Measurements from ENCODE around the gene SH2D2A. TPM values are rescaled to one million over a fixed set of nuclear protein-coding genes. Genes with fewer than 3 reads are reported as not detected.

The SH2D2A gene
- total and polyA plus RNA-seq, 8 donors, result 0.36 to 4.4 (median 0.69) TPM

- intact Hi-C loops (cut with DNase I), result no loop called here
- DNase-seq (no peak), ATAC-seq (no peak)
- no peak for TF ChIP-seq CTCF (IDR thresholded peaks at IDR 0.05)
- no peak overlapping the region for H3K4me3 ChIP-seq
- H3K9me3 ChIP-seq, result no peaks in the 10 kb centered on the region
- no peak overlapping the region for H3K27ac ChIP-seq
- H3K27me3 ChIP-seq, result peaks cover 0 to 29% of the 10 kb centered on the region in 2 donors
- peaks cover 10 to 28% of the 10 kb centered on the region in 2 donors for H3K4me1 ChIP-seq
- no peaks in the 10 kb centered on the region for H3K36me3 ChIP-seq
These were observed 4.2 kb downstream of the SH2D2A start for GRCh38 chr1:156812293-156812990.

- H3K27me3 ChIP-seq, result peaks cover 0 to 29% of the 10 kb centered on the region in 2 donors
- TF ChIP-seq CTCF (IDR thresholded peaks at IDR 0.05), result no peak
- DNase-seq, result no peak
- no peak overlapping the region for H3K27ac ChIP-seq
- H3K36me3 ChIP-seq, result no peaks in the 10 kb centered on the region
- ATAC-seq, result no peak
- H3K4me3 ChIP-seq, result no peak overlapping the region
- H3K9me3 ChIP-seq, result no peaks in the 10 kb centered on the region
- intact Hi-C loops (cut with DNase I), result no loop called here
- H3K4me1 ChIP-seq, result peaks cover 10 to 28% of the 10 kb centered on the region in 2 donors
These were observed 5.5 kb downstream of the SH2D2A start for GRCh38 chr1:156811168-156811567.

GRCh38 chr1:156809711-156810366 lies 6.8 kb downstream of the SH2D2A start:
- intact Hi-C loops (cut with DNase I), result no loop called here
- Histone ChIP-seq H3K9me3 (no peaks in the 10 kb centered on the region), H3K4me3 (no peak overlapping the region), H3K27me3 (peaks cover 0 to 26% of the 10 kb centered on the region in 2 donors), H3K36me3 (no peaks in the 10 kb centered on the region), H3K27ac (no peak overlapping the region), H3K4me1 (peaks cover 8 to 21% of the 10 kb centered on the region in 2 donors)
- DNase-seq, result no peak
- no peak for ATAC-seq
- no peak for TF ChIP-seq CTCF (IDR thresholded peaks at IDR 0.05)

GRCh38 chr1:156809281-156809680 lies 7.4 kb downstream of the SH2D2A start:
- no peak overlapping the region for H3K27ac ChIP-seq
- no peak for TF ChIP-seq CTCF (IDR thresholded peaks at IDR 0.05)
- no peak overlapping the region for H3K4me3 ChIP-seq
- no peaks in the 10 kb centered on the region for H3K36me3 ChIP-seq
- H3K27me3 ChIP-seq, result peaks cover 0 to 20% of the 10 kb centered on the region in 2 donors
- ATAC-seq (no peak), DNase-seq (no peak)
- intact Hi-C loops (cut with DNase I), result no loop called here
- H3K9me3 ChIP-seq, result no peaks in the 10 kb centered on the region
- peaks cover 7 to 17% of the 10 kb centered on the region in 2 donors for H3K4me1 ChIP-seq

GRCh38 chr1:156808186-156809030 lies 8.2 kb downstream of the SH2D2A start:
- Histone ChIP-seq H3K9me3 (no peaks in the 10 kb centered on the region), H3K4me3 (no peak overlapping the region), H3K4me1 (peaks cover 3 to 13% of the 10 kb centered on the region in 2 donors), H3K27me3 (peaks cover 0 to 11% of the 10 kb centered on the region in 2 donors), H3K36me3 (no peaks in the 10 kb centered on the region), H3K27ac (no peak overlapping the region)
- DNase-seq, result no peak
- TF ChIP-seq CTCF (IDR thresholded peaks at IDR 0.05), result no peak
- intact Hi-C loops (cut with DNase I), result no loop called here
- no peak for ATAC-seq
